Transverse colon (tissue), 4 donors: Measurements from ENCODE around the gene ADAMTS16.

ENCODE experiments used
- CTCF ChIP-seq, 5 experiments: fragments of 200-600 bp in 3 of 5; fragments of 450-650 bp in 2 of 5; sonication (generic) in 3 of 5; IDR thresholded peaks; 1 replicate in 2 of 5; 2 replicates in 3 of 5; pipeline ENCODE4 v1.5.1; 2016 to 2017; ENCODE audit warnings: antibody characterized with exemption in 5 of 5, inconsistent platforms in 3 of 5, mild to moderate bottlenecking in 2 of 5, moderate library complexity in 1 of 5
- POLR2AphosphoS5 ChIP-seq, 3 donors: sonication (generic); formaldehyde crosslinking; IDR thresholded peaks; one replicate each; pipeline ENCODE4 v1.6.1; 2016; ENCODE audit warnings: antibody characterized with exemption in 3 of 3

GRCh38 chr5:5126444-5126843 is 13.7 kb upstream of the ADAMTS16 start:
- TF ChIP-seq CTCF (IDR thresholded peaks at IDR 0.05): no peak
- no peak for TF ChIP-seq POLR2AphosphoS5 (IDR thresholded peaks at IDR 0.05)
